Measurements from ENCODE around the gene WDR90. TPM values are rescaled to one million over a fixed set of nuclear protein-coding genes. Genes with fewer than 3 reads are reported as not detected.
A peak's percentile ranks its signal among the peaks of the same experiment; 100 is the strongest.

Gene WDR90
- polyA plus RNA-seq, 1 donor from 2014 or later: 32.1 TPM

GRCh38 chr16:684961-685696, 36.0 kb downstream of the WDR90 start:
- no peaks in the 10 kb centered on the region for H3K36me3 ChIP-seq (ENCODE audit: insufficient read depth, low read length)
- H3K4me3 ChIP-seq (ENCODE audit: low read length): peak overlapping the region; percentile 71
- no peaks in the 10 kb centered on the region for H3K9me2 ChIP-seq (ENCODE audit: insufficient read depth, low read length)
- H3K9ac ChIP-seq (ENCODE audit: low read length): no peak overlapping the region
- no peak overlapping the region for H2AFZ ChIP-seq (ENCODE audit: low read depth, low read length)
- no peaks in the 10 kb centered on the region for H3K27me3 ChIP-seq (ENCODE audit: insufficient read depth, low read depth, low read length)
- H3K9me3 ChIP-seq (ENCODE audit: low read length): no peaks in the 10 kb centered on the region
- peaks cover 6% of the 10 kb centered on the region for H4K20me1 ChIP-seq (ENCODE audit: insufficient read depth)
- no peak overlapping the region for H3K4me2 ChIP-seq (ENCODE audit: low read length)
- no peak for TF ChIP-seq POLR2AphosphoS5 (IDR thresholded peaks at IDR 0.05)
- no peak for TF ChIP-seq SMC3 (conservative IDR thresholded peaks at IDR 0.05; ENCODE audit: poor library complexity)
- TF ChIP-seq MXI1 (conservative IDR thresholded peaks at IDR 0.05; ENCODE audit: poor library complexity, severe bottlenecking): no peak
- TF ChIP-seq TAF1 (IDR thresholded peaks at IDR 0.05; ENCODE audit: low read depth): no peak
- TF ChIP-seq EZH2 (IDR thresholded peaks at IDR 0.05; ENCODE audit: borderline replicate concordance, insufficient read depth, low read length, poor library complexity, severe bottlenecking): no peak
- TF ChIP-seq EP300 (conservative IDR thresholded peaks at IDR 0.05; ENCODE audit: poor library complexity, severe bottlenecking): no peak
- TF ChIP-seq CTCF (IDR thresholded peaks at IDR 0.05; ENCODE audit: poor library complexity, severe bottlenecking): no peak
- no peak for TF ChIP-seq REST (IDR thresholded peaks at IDR 0.05; ENCODE audit: borderline replicate concordance)
- no peak for TF ChIP-seq RAD21 (conservative IDR thresholded peaks at IDR 0.05)
- H3F3A ChIP-seq (ENCODE audit: insufficient read depth, low read length, poor library complexity, severe bottlenecking): no peaks in the 10 kb centered on the region
- peaks cover 25% of the 10 kb centered on the region for H3K79me2 ChIP-seq (replicated peaks; ENCODE audit: insufficient read depth, low read length)
- H3K27ac ChIP-seq (ENCODE audit: low read length): no peak overlapping the region

- Histone ChIP-seq H4K20me1 (ENCODE audit: insufficient read depth) (peaks cover 6% of the 10 kb centered on the region), H3K4me3 (ENCODE audit: low read length) (no peak overlapping the region)
Measured at GRCh38 chr16:685967-686366, 36.8 kb downstream of the WDR90 start.

More at GRCh38 chr16:685967-686366, 36.8 kb downstream of the WDR90 start:
- TF ChIP-seq REST (IDR thresholded peaks at IDR 0.05; ENCODE audit: borderline replicate concordance) (no peak), MXI1 (conservative IDR thresholded peaks at IDR 0.05; ENCODE audit: poor library complexity, severe bottlenecking) (no peak), RAD21 (conservative IDR thresholded peaks at IDR 0.05) (no peak), CTCF (IDR thresholded peaks at IDR 0.05; ENCODE audit: poor library complexity, severe bottlenecking) (no peak), TAF1 (IDR thresholded peaks at IDR 0.05; ENCODE audit: low read depth) (no peak), EP300 (conservative IDR thresholded peaks at IDR 0.05; ENCODE audit: poor library complexity, severe bottlenecking) (no peak), POLR2AphosphoS5 (IDR thresholded peaks at IDR 0.05) (no peak), EZH2 (IDR thresholded peaks at IDR 0.05; ENCODE audit: borderline replicate concordance, insufficient read depth, low read length, poor library complexity, severe bottlenecking) (no peak), SMC3 (conservative IDR thresholded peaks at IDR 0.05; ENCODE audit: poor library complexity) (no peak)
- Histone ChIP-seq H3K9ac (ENCODE audit: low read length) (no peak overlapping the region), H3K9me2 (ENCODE audit: insufficient read depth, low read length) (no peaks in the 10 kb centered on the region), H3F3A (ENCODE audit: insufficient read depth, low read length, poor library complexity, severe bottlenecking) (no peaks in the 10 kb centered on the region), H3K27me3 (ENCODE audit: insufficient read depth, low read depth, low read length) (no peaks in the 10 kb centered on the region), H3K27ac (ENCODE audit: low read length) (no peak overlapping the region), H3K9me3 (ENCODE audit: low read length) (no peaks in the 10 kb centered on the region), H3K79me2 (replicated peaks; ENCODE audit: insufficient read depth, low read length) (peaks cover 24% of the 10 kb centered on the region), H2AFZ (ENCODE audit: low read depth, low read length) (no peak overlapping the region), H3K4me2 (ENCODE audit: low read length) (no peak overlapping the region), H3K36me3 (ENCODE audit: insufficient read depth, low read length) (no peaks in the 10 kb centered on the region)

Measured in neural cell (in vitro differentiated cells).